Measurements from ENCODE around the gene HIF3A. TPM values are rescaled to one million over a fixed set of nuclear protein-coding genes. Genes with fewer than 3 reads are reported as not detected.

HIF3A gene
- total RNA-seq, 3 donors from 2014 or later = 10.4 to 111 (median 20.6) TPM

GRCh38 chr19:46383846-46384245 is 87.0 kb downstream of the HIF3A start:
- H3K9me3 ChIP-seq = no peaks in the 10 kb centered on the region
- no peaks in the 10 kb centered on the region for H3K27me3 ChIP-seq
- DNase-seq (ENCODE audit: low spot score in 2 of 2) = no peak
- H3K36me3 ChIP-seq = no peaks in the 10 kb centered on the region
- H3K4me1 ChIP-seq = no peaks in the 10 kb centered on the region
- intact Hi-C loops (cut with DNase I; ENCODE audit: low total_unique reads) = no loop called here
- no peak overlapping the region for H3K27ac ChIP-seq
- TF ChIP-seq CTCF (IDR thresholded peaks at IDR 0.05) (no peak), POLR2A (IDR thresholded peaks at IDR 0.05) (no peak), POLR2AphosphoS5 (IDR thresholded peaks at IDR 0.05) (no peak)
- no peak overlapping the region for H3K4me3 ChIP-seq

DNA sequence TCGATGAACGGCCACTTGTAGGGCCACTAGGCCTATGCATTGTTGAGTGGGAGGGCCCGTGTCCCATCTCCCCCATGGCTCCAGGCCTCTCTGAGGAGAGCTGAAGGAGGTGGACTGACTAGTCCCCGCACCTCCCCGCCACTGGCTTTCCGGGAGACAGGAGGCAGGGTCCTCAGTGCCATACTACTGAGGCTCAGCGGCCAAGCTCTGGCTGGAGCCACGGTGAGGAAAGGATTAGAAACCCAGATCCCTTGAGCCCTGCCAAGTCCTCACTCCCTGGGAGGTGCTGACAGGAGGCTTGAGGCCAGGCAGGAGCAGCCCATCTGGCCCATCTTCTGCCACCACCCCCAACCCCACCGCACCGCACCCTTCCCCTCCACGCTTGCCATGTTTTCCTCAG is 87.6 kb downstream of the HIF3A start:
- Histone ChIP-seq H3K27ac (no peak overlapping the region), H3K4me1 (no peaks in the 10 kb centered on the region), H3K27me3 (no peaks in the 10 kb centered on the region), H3K4me3 (no peak overlapping the region), H3K9me3 (no peaks in the 10 kb centered on the region), H3K36me3 (no peaks in the 10 kb centered on the region)
- TF ChIP-seq POLR2AphosphoS5 (IDR thresholded peaks at IDR 0.05) = no peak
- TF ChIP-seq POLR2A (IDR thresholded peaks at IDR 0.05) = no peak
- intact Hi-C loops (cut with DNase I; ENCODE audit: low total_unique reads) = no loop called here
- DNase-seq (ENCODE audit: low spot score in 2 of 2) = no peak

DNA sequence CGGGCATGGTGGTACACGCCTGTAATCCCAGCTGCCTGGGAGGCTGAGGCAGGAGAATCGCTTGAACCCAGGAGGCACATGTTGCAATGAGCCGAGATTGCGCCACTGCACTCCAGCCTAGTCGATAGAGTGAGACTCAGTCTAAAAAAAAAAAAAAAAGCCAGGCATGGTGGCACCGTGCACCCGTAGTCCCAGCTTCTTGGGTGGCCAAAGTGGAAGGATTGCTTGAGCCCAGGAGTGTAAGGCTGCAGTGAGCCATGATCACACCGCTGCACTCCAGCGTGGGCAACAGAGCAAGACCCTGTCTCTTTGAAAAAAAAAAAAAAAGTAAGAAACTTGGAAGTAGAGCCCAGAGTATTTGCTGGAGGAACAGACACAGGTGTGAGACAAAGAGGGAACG is 88.8 kb downstream of the HIF3A start:
- H3K9me3 ChIP-seq = no peaks in the 10 kb centered on the region
- no peaks in the 10 kb centered on the region for H3K27me3 ChIP-seq
- no peak overlapping the region for H3K27ac ChIP-seq
- no peaks in the 10 kb centered on the region for H3K4me1 ChIP-seq
- no peak overlapping the region for H3K4me3 ChIP-seq
- intact Hi-C loops (cut with DNase I; ENCODE audit: low total_unique reads) = no loop called here
- DNase-seq (ENCODE audit: low spot score in 2 of 2) = no peak
- TF ChIP-seq CTCF (IDR thresholded peaks at IDR 0.05) = no peak
- TF ChIP-seq POLR2AphosphoS5 (IDR thresholded peaks at IDR 0.05) = no peak
- no peak for TF ChIP-seq POLR2A (IDR thresholded peaks at IDR 0.05)
- H3K36me3 ChIP-seq = no peaks in the 10 kb centered on the region

GRCh38 chr19:46386151-46386550 is 89.3 kb downstream of the HIF3A start:
- no peaks in the 10 kb centered on the region for H3K36me3 ChIP-seq

GRCh38 chr19:46386996-46387712 is 90.3 kb downstream of the HIF3A start:
- H3K36me3 ChIP-seq = no peaks in the 10 kb centered on the region
- no peak for DNase-seq (ENCODE audit: low spot score in 2 of 2)

More at GRCh38 chr19:46386151-46386550, 89.3 kb downstream of the HIF3A start:
- Histone ChIP-seq H3K4me3 (no peak overlapping the region), H3K4me1 (no peaks in the 10 kb centered on the region), H3K9me3 (no peaks in the 10 kb centered on the region), H3K27me3 (no peaks in the 10 kb centered on the region), H3K27ac (no peak overlapping the region)
- intact Hi-C loops (cut with DNase I; ENCODE audit: low total_unique reads) = no loop called here
- TF ChIP-seq POLR2AphosphoS5 (IDR thresholded peaks at IDR 0.05) = no peak
- TF ChIP-seq POLR2A (IDR thresholded peaks at IDR 0.05) = no peak
- no peak for TF ChIP-seq CTCF (IDR thresholded peaks at IDR 0.05)
- DNase-seq (ENCODE audit: low spot score in 2 of 2) = no peak

More at GRCh38 chr19:46386996-46387712, 90.3 kb downstream of the HIF3A start:
- peaks cover 0 to 6% of the 10 kb centered on the region in 2 donors for H3K4me1 ChIP-seq
- H3K27me3 ChIP-seq = no peaks in the 10 kb centered on the region
- no peaks in the 10 kb centered on the region for H3K9me3 ChIP-seq
- no peak for TF ChIP-seq CTCF (IDR thresholded peaks at IDR 0.05)
- TF ChIP-seq POLR2A (IDR thresholded peaks at IDR 0.05) = no peak
- no peak for TF ChIP-seq POLR2AphosphoS5 (IDR thresholded peaks at IDR 0.05)
- no peak overlapping the region for H3K4me3 ChIP-seq
- no peak overlapping the region for H3K27ac ChIP-seq
- intact Hi-C loops (cut with DNase I; ENCODE audit: low total_unique reads) = no loop called here

Data from breast epithelium (tissue), 4 donors.